Hepatocyte (in vitro differentiated cells): ENCODE measurements around the gene PTPRD. TPM values are rescaled to one million over a fixed set of nuclear protein-coding genes. Genes with fewer than 3 reads are reported as not detected.

Experiments
- DNase-seq: peaks from one replicate; pipeline ENCODE4 v3.0.0-alpha.2; 2016; ENCODE audit warnings: low spot score
- H2AFZ ChIP-seq: fragments of 200-600 bp; sonication (generic); 2 replicates; pipeline ENCODE4 v1.6.0; 2016; ENCODE audit warnings: antibody characterized with exemption, mild to moderate bottlenecking
- H3K27ac ChIP-seq: fragments of 200-600 bp; sonication (generic); 2 replicates; pipeline ENCODE4 v1.5.1; 2016; ENCODE audit warnings: mild to moderate bottlenecking
- H3K27me3 ChIP-seq: fragments of 200-600 bp; sonication (generic); 2 replicates; pipeline ENCODE4 v1.6.1; 2016
- H3K36me3 ChIP-seq: fragments of 200-600 bp; sonication (generic); replicated peaks from 2 replicates; pipeline ENCODE4 v1.5.1; 2016; ENCODE audit warnings: low read depth; ENCODE audit not compliant: insufficient read depth
- H3K4me1 ChIP-seq: fragments of 200-600 bp; sonication (generic); 2 replicates; pipeline ENCODE4 v1.5.1; 2016; ENCODE audit warnings: mild to moderate bottlenecking, moderate library complexity; ENCODE audit not compliant: insufficient read depth
- H3K4me2 ChIP-seq: fragments of 200-600 bp; sonication (generic); 2 replicates; pipeline ENCODE4 v1.6.0; 2016
- H3K4me3 ChIP-seq: fragments of 200-600 bp; sonication (generic); 2 replicates; pipeline ENCODE4 v1.5.1; 2016; ENCODE audit warnings: mild to moderate bottlenecking
- H3K79me2 ChIP-seq: fragments of 200-600 bp; sonication (generic); 2 replicates; pipeline ENCODE4 v1.6.0; 2017; ENCODE audit warnings: mild to moderate bottlenecking
- H3K9me2 ChIP-seq: fragments of 200-600 bp; sonication (generic); replicated peaks from 2 replicates; pipeline ENCODE4 v1.6.0; 2017; ENCODE audit warnings: mild to moderate bottlenecking; ENCODE audit not compliant: insufficient read depth
- H3K9me3 ChIP-seq: fragments of 200-600 bp; sonication (generic); 2 replicates; pipeline ENCODE4 v1.5.1; 2016; ENCODE audit warnings: low read depth, mild to moderate bottlenecking
- H4K20me1 ChIP-seq: fragments of 200-600 bp; sonication (generic); 2 replicates; pipeline ENCODE4 v1.6.0; 2016; ENCODE audit warnings: mild to moderate bottlenecking; ENCODE audit not compliant: insufficient read depth, poor library complexity, severe bottlenecking
- EZH2 ChIP-seq: fragments of 200-600 bp; sonication (generic); IDR thresholded peaks from 2 replicates; pipeline ENCODE4 v1.6.1; 2016; ENCODE audit warnings: antibody characterized with exemption, mild to moderate bottlenecking, borderline replicate concordance
- EZH2phosphoT487 ChIP-seq: fragments of 200-600 bp; sonication (generic); IDR thresholded peaks from one replicate; pipeline ENCODE4 v1.6.1; 2018; ENCODE audit warnings: antibody characterized with exemption, mild to moderate bottlenecking, low read depth, moderate library complexity; ENCODE audit not compliant: unreplicated experiment, severe bottlenecking
- WGBS: methylation state at CpG from one replicate; pipeline ENCODE4 v1.1.6; 2016; ENCODE audit warnings: low lambda C conversion rate; ENCODE audit errors: missing lambda C conversion rate; 5-methylcytosine and 5-hydroxymethylcytosine counted together
- polyA plus RNA-seq: library from polyadenylated mRNA; unstranded; fragments of >200 nt; fragmentation: Nextera tagmentation; extraction: Ambion mirVana; gene quantifications from 2 replicates; pipeline ENCODE4 v1.2.1, GENCODE V29; 2016
- total RNA-seq: library from RNA; depleted of rRNA; stranded (reverse); fragments of >200 nt; gene quantifications from 2 replicates; pipeline ENCODE4 v1.2.3, GENCODE V29; 2014
- TF ChIP-seq, protein P1 (sequence below): fragments of 200-600 bp; sonication (generic); IDR thresholded peaks from 2 replicates; pipeline ENCODE4 v1.5.1; 2016; ENCODE audit warnings: antibody characterized with exemption, mild to moderate bottlenecking; ENCODE audit not compliant: poor library complexity

The PTPRD gene
- total and polyA plus RNA-seq, 2 experiments from 2014 or later = 6.5 to 77.6 TPM

DNA sequence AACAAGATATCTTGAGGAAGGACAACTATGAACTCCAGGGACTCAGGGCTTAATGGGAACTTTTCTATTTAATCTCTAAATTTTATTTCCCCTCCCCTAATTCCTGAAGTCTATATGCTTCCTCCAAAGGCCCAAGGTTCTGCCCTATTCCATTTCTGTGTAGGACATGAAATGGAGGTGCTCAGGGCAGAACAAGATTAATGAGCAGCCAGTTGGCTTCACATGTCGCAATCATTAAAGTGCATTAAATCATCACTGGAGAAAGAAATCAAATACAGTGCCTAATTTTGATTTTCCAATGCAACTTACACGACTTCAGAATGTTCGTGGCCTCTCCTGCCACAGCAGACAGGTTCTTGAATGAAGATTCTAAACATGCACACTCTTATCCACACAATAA is 862.1 kb downstream of the PTPRD start:
- Histone ChIP-seq H3K27me3 (no peaks in the 10 kb centered on the region), H3K27ac (no peak overlapping the region), H3K9me2 (no peaks in the 10 kb centered on the region), H3K4me1 (peaks cover 4% of the 10 kb centered on the region), H3K4me2 (no peak overlapping the region), H3K9me3 (no peaks in the 10 kb centered on the region), H4K20me1 (no peaks in the 10 kb centered on the region), H2AFZ (no peak overlapping the region), H3K36me3 (no peaks in the 10 kb centered on the region), H3K79me2 (no peaks in the 10 kb centered on the region), H3K4me3 (no peak overlapping the region)
- TF ChIP-seq EZH2 = no peak
- no peak for TF ChIP-seq EZH2phosphoT487
- TF ChIP-seq, protein P1, sequence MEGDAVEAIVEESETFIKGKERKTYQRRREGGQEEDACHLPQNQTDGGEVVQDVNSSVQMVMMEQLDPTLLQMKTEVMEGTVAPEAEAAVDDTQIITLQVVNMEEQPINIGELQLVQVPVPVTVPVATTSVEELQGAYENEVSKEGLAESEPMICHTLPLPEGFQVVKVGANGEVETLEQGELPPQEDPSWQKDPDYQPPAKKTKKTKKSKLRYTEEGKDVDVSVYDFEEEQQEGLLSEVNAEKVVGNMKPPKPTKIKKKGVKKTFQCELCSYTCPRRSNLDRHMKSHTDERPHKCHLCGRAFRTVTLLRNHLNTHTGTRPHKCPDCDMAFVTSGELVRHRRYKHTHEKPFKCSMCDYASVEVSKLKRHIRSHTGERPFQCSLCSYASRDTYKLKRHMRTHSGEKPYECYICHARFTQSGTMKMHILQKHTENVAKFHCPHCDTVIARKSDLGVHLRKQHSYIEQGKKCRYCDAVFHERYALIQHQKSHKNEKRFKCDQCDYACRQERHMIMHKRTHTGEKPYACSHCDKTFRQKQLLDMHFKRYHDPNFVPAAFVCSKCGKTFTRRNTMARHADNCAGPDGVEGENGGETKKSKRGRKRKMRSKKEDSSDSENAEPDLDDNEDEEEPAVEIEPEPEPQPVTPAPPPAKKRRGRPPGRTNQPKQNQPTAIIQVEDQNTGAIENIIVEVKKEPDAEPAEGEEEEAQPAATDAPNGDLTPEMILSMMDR = no peak
- WGBS = 90% methylated on average over 3 of the region's 3 CpGs
- DNase-seq = no peak

DNA sequence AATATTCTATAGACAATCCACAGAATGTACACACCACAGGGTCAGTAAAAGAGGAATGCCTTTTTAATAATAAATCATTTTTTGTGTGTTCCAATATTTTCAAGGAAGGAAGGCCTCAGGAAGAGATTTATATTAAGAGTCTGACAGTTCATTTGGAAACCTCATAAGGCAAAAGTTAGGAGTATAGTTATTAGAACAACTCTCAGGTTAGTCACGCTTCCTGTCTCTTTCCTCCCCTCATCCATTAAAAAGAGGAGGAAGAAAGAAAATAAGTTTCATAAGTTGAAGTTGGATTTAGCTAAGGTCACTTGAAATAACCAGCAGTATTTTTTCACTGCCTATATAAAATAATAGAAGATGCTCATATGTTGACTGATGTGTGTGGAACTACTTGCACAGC is 863.2 kb downstream of the PTPRD start:
- Histone ChIP-seq H4K20me1 (no peaks in the 10 kb centered on the region), H3K36me3 (no peaks in the 10 kb centered on the region), H3K79me2 (no peaks in the 10 kb centered on the region), H3K4me2 (no peak overlapping the region), H3K27me3 (no peaks in the 10 kb centered on the region), H3K4me3 (no peak overlapping the region), H3K9me3 (no peaks in the 10 kb centered on the region), H3K9me2 (no peaks in the 10 kb centered on the region), H3K4me1 (peaks cover 4% of the 10 kb centered on the region), H3K27ac (no peak overlapping the region), H2AFZ (no peak overlapping the region)
- TF ChIP-seq, protein P1 = no peak
- no peak for TF ChIP-seq EZH2phosphoT487
- no peak for TF ChIP-seq EZH2
- no peak for DNase-seq
- WGBS = 90% methylated on average over 1 of the region's 1 CpG

DNA sequence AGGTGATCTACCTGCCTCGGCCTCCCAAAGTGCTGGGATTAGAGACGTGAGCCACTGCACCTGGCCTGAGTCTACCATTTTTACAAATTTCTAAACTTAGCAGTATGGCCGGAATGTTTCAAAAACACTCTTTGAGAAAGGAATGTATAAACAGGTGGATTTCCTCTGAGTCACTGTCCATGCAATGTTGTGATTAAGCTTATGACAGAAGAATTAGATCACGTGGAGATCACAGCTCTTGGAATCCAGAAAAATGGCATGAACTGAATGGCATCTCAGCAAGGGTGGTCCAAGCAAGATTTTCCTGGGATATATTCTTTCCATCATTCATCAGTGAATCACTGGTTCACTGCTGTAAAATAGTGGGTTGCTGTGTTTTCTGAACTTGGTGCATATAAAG is 865.0 kb downstream of the PTPRD start:
- no peak overlapping the region for H3K4me3 ChIP-seq
- TF ChIP-seq, protein P1 = no peak
- TF ChIP-seq EZH2 (no peak), EZH2phosphoT487 (no peak)
- H3K9me2 ChIP-seq = no peaks in the 10 kb centered on the region
- no peaks in the 10 kb centered on the region for H3K9me3 ChIP-seq
- peaks cover 4% of the 10 kb centered on the region for H3K4me1 ChIP-seq
- WGBS = 73% methylated on average over 4 of the region's 4 CpGs
- DNase-seq = no peak
- no peaks in the 10 kb centered on the region for H3K36me3 ChIP-seq
- H3K4me2 ChIP-seq = no peak overlapping the region
- no peaks in the 10 kb centered on the region for H3K79me2 ChIP-seq
- no peak overlapping the region for H3K27ac ChIP-seq
- H3K27me3 ChIP-seq = no peaks in the 10 kb centered on the region
- no peaks in the 10 kb centered on the region for H4K20me1 ChIP-seq
- no peak overlapping the region for H2AFZ ChIP-seq

DNA sequence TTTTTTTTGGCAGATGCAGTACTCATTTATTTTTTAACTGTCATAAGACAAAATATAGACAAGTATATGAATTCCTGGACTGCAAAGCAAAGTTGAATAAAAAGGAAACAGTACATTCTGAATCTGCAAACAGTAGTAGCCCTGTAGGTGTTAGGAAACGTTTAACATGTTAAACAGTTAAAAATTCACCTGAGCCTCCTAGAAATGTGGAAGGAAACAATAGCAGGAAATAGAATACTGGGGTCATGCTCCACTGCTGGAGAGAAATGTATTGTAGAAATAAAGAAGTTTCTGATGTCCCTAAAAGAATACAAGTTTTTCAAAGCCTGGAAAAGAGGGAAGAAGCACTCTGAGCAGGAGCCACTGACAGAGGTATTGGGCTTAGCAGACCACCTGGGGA is 866.0 kb downstream of the PTPRD start:
- Histone ChIP-seq H3K27ac (no peak overlapping the region), H3K4me1 (no peaks in the 10 kb centered on the region), H2AFZ (no peak overlapping the region), H3K4me2 (no peak overlapping the region), H3K4me3 (no peak overlapping the region), H4K20me1 (no peaks in the 10 kb centered on the region), H3K36me3 (no peaks in the 10 kb centered on the region), H3K9me3 (no peaks in the 10 kb centered on the region), H3K27me3 (no peaks in the 10 kb centered on the region), H3K9me2 (no peaks in the 10 kb centered on the region), H3K79me2 (no peaks in the 10 kb centered on the region)
- no peak for TF ChIP-seq EZH2phosphoT487
- TF ChIP-seq EZH2 = no peak
- no peak for DNase-seq
- 24% methylated on average over 1 of the region's 1 CpG for WGBS
